Hepatocyte (in vitro differentiated cells): ENCODE results near the gene FILIP1L. TPM values are rescaled to one million over a fixed set of nuclear protein-coding genes. Genes with fewer than 3 reads are reported as not detected.

Source experiments
- DNase-seq: peaks from one replicate; pipeline ENCODE4 v3.0.0-alpha.2; 2016; ENCODE audit warnings: low spot score
- H2AFZ ChIP-seq: fragments of 200-600 bp; sonication (generic); 2 replicates; pipeline ENCODE4 v1.6.0; 2016; ENCODE audit warnings: antibody characterized with exemption, mild to moderate bottlenecking
- H3K27ac ChIP-seq: fragments of 200-600 bp; sonication (generic); 2 replicates; pipeline ENCODE4 v1.5.1; 2016; ENCODE audit warnings: mild to moderate bottlenecking
- H3K27me3 ChIP-seq: fragments of 200-600 bp; sonication (generic); 2 replicates; pipeline ENCODE4 v1.6.1; 2016
- H3K36me3 ChIP-seq: fragments of 200-600 bp; sonication (generic); replicated peaks from 2 replicates; pipeline ENCODE4 v1.5.1; 2016; ENCODE audit warnings: low read depth; ENCODE audit not compliant: insufficient read depth
- H3K4me1 ChIP-seq: fragments of 200-600 bp; sonication (generic); 2 replicates; pipeline ENCODE4 v1.5.1; 2016; ENCODE audit warnings: mild to moderate bottlenecking, moderate library complexity; ENCODE audit not compliant: insufficient read depth
- H3K4me2 ChIP-seq: fragments of 200-600 bp; sonication (generic); 2 replicates; pipeline ENCODE4 v1.6.0; 2016
- H3K4me3 ChIP-seq: fragments of 200-600 bp; sonication (generic); 2 replicates; pipeline ENCODE4 v1.5.1; 2016; ENCODE audit warnings: mild to moderate bottlenecking
- H3K79me2 ChIP-seq: fragments of 200-600 bp; sonication (generic); 2 replicates; pipeline ENCODE4 v1.6.0; 2017; ENCODE audit warnings: mild to moderate bottlenecking
- H3K9me2 ChIP-seq: fragments of 200-600 bp; sonication (generic); replicated peaks from 2 replicates; pipeline ENCODE4 v1.6.0; 2017; ENCODE audit warnings: mild to moderate bottlenecking; ENCODE audit not compliant: insufficient read depth
- H3K9me3 ChIP-seq: fragments of 200-600 bp; sonication (generic); 2 replicates; pipeline ENCODE4 v1.5.1; 2016; ENCODE audit warnings: low read depth, mild to moderate bottlenecking
- H4K20me1 ChIP-seq: fragments of 200-600 bp; sonication (generic); 2 replicates; pipeline ENCODE4 v1.6.0; 2016; ENCODE audit warnings: mild to moderate bottlenecking; ENCODE audit not compliant: insufficient read depth, poor library complexity, severe bottlenecking
- CTCF ChIP-seq: fragments of 200-600 bp; sonication (generic); IDR thresholded peaks from 2 replicates; pipeline ENCODE4 v1.5.1; 2016; ENCODE audit warnings: antibody characterized with exemption, mild to moderate bottlenecking; ENCODE audit not compliant: poor library complexity
- EZH2 ChIP-seq: fragments of 200-600 bp; sonication (generic); IDR thresholded peaks from 2 replicates; pipeline ENCODE4 v1.6.1; 2016; ENCODE audit warnings: antibody characterized with exemption, mild to moderate bottlenecking, borderline replicate concordance
- EZH2phosphoT487 ChIP-seq: fragments of 200-600 bp; sonication (generic); IDR thresholded peaks from one replicate; pipeline ENCODE4 v1.6.1; 2018; ENCODE audit warnings: antibody characterized with exemption, mild to moderate bottlenecking, low read depth, moderate library complexity; ENCODE audit not compliant: unreplicated experiment, severe bottlenecking
- WGBS: methylation state at CpG from one replicate; pipeline ENCODE4 v1.1.6; 2016; ENCODE audit warnings: low lambda C conversion rate; ENCODE audit errors: missing lambda C conversion rate; 5-methylcytosine and 5-hydroxymethylcytosine counted together
- polyA plus RNA-seq: library from polyadenylated mRNA; unstranded; fragments of >200 nt; fragmentation: Nextera tagmentation; extraction: Ambion mirVana; gene quantifications from 2 replicates; pipeline ENCODE4 v1.2.1, GENCODE V29; 2016
- total RNA-seq: library from RNA; depleted of rRNA; stranded (reverse); fragments of >200 nt; gene quantifications from 2 replicates; pipeline ENCODE4 v1.2.3, GENCODE V29; 2014

Gene FILIP1L
- total and polyA plus RNA-seq, 2 experiments from 2014 or later = 48.2 to 49.4 TPM

- WGBS = 4% methylated on average over 15 of the region's 15 CpGs
- Histone ChIP-seq H4K20me1 (no peaks in the 10 kb centered on the region), H3K27ac (no peak overlapping the region), H3K9me3 (no peaks in the 10 kb centered on the region), H3K4me1 (peaks cover 9% of the 10 kb centered on the region), H2AFZ (peak overlapping the region; percentile 82), H3K27me3 (no peaks in the 10 kb centered on the region), H3K4me3 (peak overlapping the region; percentile 73), H3K79me2 (peaks cover 25% of the 10 kb centered on the region), H3K4me2 (peak overlapping the region; percentile 85), H3K36me3 (no peaks in the 10 kb centered on the region), H3K9me2 (no peaks in the 10 kb centered on the region)
- no peak for TF ChIP-seq EZH2phosphoT487
- TF ChIP-seq CTCF = no peak
- TF ChIP-seq EZH2 = no peak
- no peak for DNase-seq
Measured at GRCh38 chr3:99817047-99817436, 297.3 kb downstream of the FILIP1L start.

- H4K20me1 ChIP-seq = no peaks in the 10 kb centered on the region
- no peak overlapping the region for H3K4me2 ChIP-seq
- H3K36me3 ChIP-seq = no peaks in the 10 kb centered on the region
- H3K27me3 ChIP-seq = no peaks in the 10 kb centered on the region
- H3K4me1 ChIP-seq = no peaks in the 10 kb centered on the region
- no peak overlapping the region for H3K4me3 ChIP-seq
- no peaks in the 10 kb centered on the region for H3K79me2 ChIP-seq
- no peak overlapping the region for H3K27ac ChIP-seq
- no peak for DNase-seq
- no peak overlapping the region for H2AFZ ChIP-seq
- no peaks in the 10 kb centered on the region for H3K9me3 ChIP-seq
- H3K9me2 ChIP-seq = no peaks in the 10 kb centered on the region
- 86% methylated on average over 1 of the region's 1 CpG for WGBS
- TF ChIP-seq CTCF = no peak
- TF ChIP-seq EZH2phosphoT487 = no peak
- TF ChIP-seq EZH2 = no peak
Measured at GRCh38 chr3:99810403-99810802, 303.9 kb downstream of the FILIP1L start.

GRCh38 chr3:99809565-99809964 is 304.7 kb downstream of the FILIP1L start:
- H3K79me2 ChIP-seq = no peaks in the 10 kb centered on the region
- H3K27ac ChIP-seq = no peak overlapping the region
- no peak overlapping the region for H3K4me3 ChIP-seq
- 88% methylated on average over 2 of the region's 2 CpGs for WGBS
- H2AFZ ChIP-seq = no peak overlapping the region
- H3K4me2 ChIP-seq = no peak overlapping the region
- H3K36me3 ChIP-seq = no peaks in the 10 kb centered on the region
- no peaks in the 10 kb centered on the region for H3K9me2 ChIP-seq
- no peak for DNase-seq
- TF ChIP-seq EZH2 (no peak), EZH2phosphoT487 (no peak), CTCF (no peak)
- no peaks in the 10 kb centered on the region for H4K20me1 ChIP-seq
- H3K9me3 ChIP-seq = peaks cover 4% of the 10 kb centered on the region
- H3K27me3 ChIP-seq = no peaks in the 10 kb centered on the region
- H3K4me1 ChIP-seq = no peaks in the 10 kb centered on the region
